ENCODE data around the gene SH3BGRL2.

GRCh38 chr6:79737172-79737571, 106.0 kb downstream of the SH3BGRL2 start:
- TF ChIP-seq CTCF (IDR thresholded peaks at IDR 0.05; ENCODE audit: borderline replicate concordance, extremely low read depth, low read length, poor library complexity, severe bottlenecking): no peak
- no peak for TF ChIP-seq EZH2 (IDR thresholded peaks at IDR 0.05; ENCODE audit: borderline replicate concordance, low read depth, low read length, severe bottlenecking)

All from DND-41 (cell line).